ENCODE data around the gene AKT3. TPM values are rescaled to one million over a fixed set of nuclear protein-coding genes. Genes with fewer than 3 reads are reported as not detected.

Gene AKT3
- total and polyA plus RNA-seq, 8 donors, result 5.5 to 100 (median 13.8) TPM

DNA sequence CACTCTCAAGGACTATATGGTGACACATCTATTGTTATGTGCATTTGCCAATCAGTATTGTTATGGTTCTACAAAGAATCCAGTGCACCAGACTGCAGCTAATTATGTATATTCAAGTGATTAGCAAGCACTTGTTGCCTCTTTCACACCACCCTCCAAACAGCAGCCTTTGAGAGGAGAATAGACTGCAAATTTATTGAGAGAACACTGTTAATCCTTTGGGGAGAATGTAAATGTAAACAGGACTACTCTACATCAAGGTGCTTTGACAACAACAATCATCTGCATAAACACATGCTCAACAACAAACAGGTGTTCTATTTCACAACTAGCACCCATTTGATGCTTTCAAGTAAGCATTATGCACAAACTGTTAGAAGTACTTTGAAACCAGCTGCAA, 117.4 kb downstream of the AKT3 start:
- intact Hi-C loops (cut with DNase I; ENCODE audit: low total_unique reads), result no loop called here
- Histone ChIP-seq H3K4me1 (peaks cover 0 to 23% (median 14%) of the 10 kb centered on the region in 4 donors), H3K27ac (no peak overlapping the region)

DNA sequence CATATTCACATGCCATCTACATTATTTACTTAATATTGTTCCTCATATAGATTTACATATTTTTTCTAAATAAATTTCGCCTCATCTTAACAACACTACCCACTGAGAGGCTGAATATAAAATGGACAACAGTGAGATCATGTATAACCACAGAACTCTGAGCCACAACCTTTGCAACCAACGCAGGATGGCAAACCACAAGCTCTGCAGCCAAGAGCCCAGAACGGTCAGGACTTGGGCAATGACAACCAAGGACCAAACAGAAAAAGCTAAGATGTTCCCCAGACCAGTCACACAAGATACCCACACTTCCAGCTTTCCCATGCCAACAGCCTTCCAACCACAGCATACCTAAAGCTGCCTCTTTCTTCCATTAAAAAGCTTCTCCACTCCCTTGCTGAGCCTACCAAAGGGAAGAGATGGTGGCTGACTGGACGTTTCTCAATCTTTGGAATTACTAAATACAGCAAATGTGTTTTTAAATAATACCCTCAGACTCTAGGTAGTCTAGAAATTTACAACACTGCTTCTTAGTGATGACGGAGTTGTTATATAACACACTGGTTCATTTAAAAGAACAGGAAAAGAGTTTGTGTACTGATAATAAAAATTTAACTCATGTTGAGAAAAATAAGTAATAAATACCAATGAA, 117.9 kb downstream of the AKT3 start:
- H3K9me3 ChIP-seq, result no peaks in the 10 kb centered on the region
- no peaks in the 10 kb centered on the region for H3K36me3 ChIP-seq
- H3K4me3 ChIP-seq, result no peak overlapping the region
- peak overlapping the region in 3 of 5 donors; percentile 1 to 73 (median 22) for H3K27ac ChIP-seq
- intact Hi-C loops (cut with DNase I; ENCODE audit: low total_unique reads), result no loop called here
- no peaks in the 10 kb centered on the region for H3K27me3 ChIP-seq
- 71 to 80% (median 77%) methylated on average over 5 of the region's 5 CpGs for WGBS, 5 donors
- H3K4me1 ChIP-seq, result peaks cover 0 to 24% (median 14%) of the 10 kb centered on the region in 4 donors
- DNase-seq, result no peak
- TF ChIP-seq, protein P1, sequence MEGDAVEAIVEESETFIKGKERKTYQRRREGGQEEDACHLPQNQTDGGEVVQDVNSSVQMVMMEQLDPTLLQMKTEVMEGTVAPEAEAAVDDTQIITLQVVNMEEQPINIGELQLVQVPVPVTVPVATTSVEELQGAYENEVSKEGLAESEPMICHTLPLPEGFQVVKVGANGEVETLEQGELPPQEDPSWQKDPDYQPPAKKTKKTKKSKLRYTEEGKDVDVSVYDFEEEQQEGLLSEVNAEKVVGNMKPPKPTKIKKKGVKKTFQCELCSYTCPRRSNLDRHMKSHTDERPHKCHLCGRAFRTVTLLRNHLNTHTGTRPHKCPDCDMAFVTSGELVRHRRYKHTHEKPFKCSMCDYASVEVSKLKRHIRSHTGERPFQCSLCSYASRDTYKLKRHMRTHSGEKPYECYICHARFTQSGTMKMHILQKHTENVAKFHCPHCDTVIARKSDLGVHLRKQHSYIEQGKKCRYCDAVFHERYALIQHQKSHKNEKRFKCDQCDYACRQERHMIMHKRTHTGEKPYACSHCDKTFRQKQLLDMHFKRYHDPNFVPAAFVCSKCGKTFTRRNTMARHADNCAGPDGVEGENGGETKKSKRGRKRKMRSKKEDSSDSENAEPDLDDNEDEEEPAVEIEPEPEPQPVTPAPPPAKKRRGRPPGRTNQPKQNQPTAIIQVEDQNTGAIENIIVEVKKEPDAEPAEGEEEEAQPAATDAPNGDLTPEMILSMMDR (IDR thresholded peaks at IDR 0.05), result no peak
- TF ChIP-seq POLR2AphosphoS5 (IDR thresholded peaks at IDR 0.05) (no peak), POLR2A (IDR thresholded peaks at IDR 0.05) (no peak), EP300 (IDR thresholded peaks at IDR 0.05) (no peak)

More for the DNA sequence above, 117.4 kb downstream of the AKT3 start:
- Histone ChIP-seq H3K9me3 (no peaks in the 10 kb centered on the region), H3K36me3 (no peaks in the 10 kb centered on the region), H3K27me3 (no peaks in the 10 kb centered on the region), H3K4me3 (no peak overlapping the region)
- TF ChIP-seq POLR2A (IDR thresholded peaks at IDR 0.05), result no peak
- TF ChIP-seq POLR2AphosphoS5 (IDR thresholded peaks at IDR 0.05), result no peak
- no peak for TF ChIP-seq EP300 (IDR thresholded peaks at IDR 0.05)
- TF ChIP-seq, protein P1 (IDR thresholded peaks at IDR 0.05), result no peak
- DNase-seq, result no peak

DNA sequence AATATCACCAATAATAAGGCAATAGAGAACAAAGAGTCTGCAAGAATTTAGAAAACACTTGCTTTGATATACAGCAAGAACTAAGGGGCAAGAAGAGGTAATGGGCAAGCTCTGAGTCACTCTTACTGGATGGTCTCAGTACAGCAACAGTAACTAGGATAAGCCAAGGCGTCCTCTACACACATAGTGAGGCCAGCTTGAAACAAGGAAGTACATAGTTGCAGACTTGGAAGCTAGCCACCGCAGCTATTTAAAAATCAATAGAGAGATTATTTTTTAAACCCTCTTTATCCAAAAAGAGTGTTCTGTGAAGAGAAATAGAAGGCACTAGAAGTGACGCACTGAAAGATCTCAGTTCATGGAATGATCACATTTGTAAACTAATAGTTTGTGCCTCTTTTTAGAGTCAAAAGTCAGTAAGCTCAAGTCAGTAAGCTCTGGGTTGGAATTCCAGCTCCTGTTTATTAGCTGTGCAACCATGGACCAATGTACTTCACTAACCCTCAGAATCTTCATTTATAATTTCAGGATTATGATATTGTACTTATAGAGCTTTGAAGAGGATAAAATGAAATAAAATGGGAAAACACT, 118.6 kb downstream of the AKT3 start:
- intact Hi-C loops (cut with DNase I; ENCODE audit: low total_unique reads), result no loop called here
- no peaks in the 10 kb centered on the region for H3K27me3 ChIP-seq
- H3K4me3 ChIP-seq, result no peak overlapping the region
- DNase-seq, result peak; percentile 43 to 84
- no peaks in the 10 kb centered on the region for H3K9me3 ChIP-seq
- peak overlapping the region in 3 of 5 donors; percentile 1 to 73 (median 22) for H3K27ac ChIP-seq
- TF ChIP-seq POLR2A (IDR thresholded peaks at IDR 0.05) (no peak), POLR2AphosphoS5 (IDR thresholded peaks at IDR 0.05) (peak in 1 of 3 donors; percentile 43)
- H3K4me1 ChIP-seq, result peaks cover 0 to 31% (median 14%) of the 10 kb centered on the region in 4 donors
- H3K36me3 ChIP-seq, result no peaks in the 10 kb centered on the region
- 15 to 26% (median 18%) methylated on average over 3 of the region's 3 CpGs for WGBS, 5 donors

DNA sequence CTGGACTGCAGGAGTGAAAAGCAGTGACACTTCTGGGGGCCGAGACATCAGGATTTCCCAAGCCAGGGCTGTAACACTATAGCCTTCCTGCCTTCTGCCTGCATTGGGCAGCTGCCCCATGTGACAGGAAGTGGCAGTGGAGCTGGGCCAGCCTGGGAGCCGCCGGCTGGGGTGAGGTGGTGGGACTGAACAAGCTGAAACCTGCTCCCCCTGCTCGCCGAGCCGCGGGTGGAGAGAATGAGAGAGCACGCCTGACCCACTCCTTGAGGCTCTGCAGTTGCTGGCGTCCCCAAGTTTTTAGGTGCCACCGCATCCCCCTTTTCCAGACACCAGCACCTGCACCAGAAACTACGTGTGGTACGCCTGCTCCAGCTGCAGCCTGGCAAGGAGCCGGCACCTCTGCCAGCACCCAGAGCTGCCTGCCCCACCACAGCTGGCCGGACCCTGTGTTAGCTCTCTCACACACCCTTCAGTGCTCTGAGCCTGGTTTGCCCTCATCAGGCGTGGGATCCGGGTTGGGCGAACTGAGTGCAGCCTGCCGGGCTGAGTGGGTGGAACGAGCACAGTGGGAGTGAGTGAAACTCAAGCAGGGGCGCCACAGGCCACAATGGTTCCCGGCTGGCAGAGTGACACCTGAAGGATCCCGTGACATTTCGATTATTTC, 119.4 kb downstream of the AKT3 start:
- intact Hi-C loops (cut with DNase I; ENCODE audit: low total_unique reads), result no loop called here
- 87 to 98% (median 92%) methylated on average over 6 to 23 of the region's 23 CpGs for WGBS, 5 donors
- Histone ChIP-seq H3K27me3 (no peaks in the 10 kb centered on the region), H3K9me3 (no peaks in the 10 kb centered on the region), H3K4me1 (peaks cover 0 to 32% (median 14%) of the 10 kb centered on the region in 4 donors), H3K4me3 (no peak overlapping the region), H3K36me3 (no peaks in the 10 kb centered on the region), H3K27ac (peak overlapping the region in 2 of 5 donors; percentile 9 to 73)
- DNase-seq, result peak in 1 of 2 donors; percentile 25
- TF ChIP-seq POLR2AphosphoS5 (IDR thresholded peaks at IDR 0.05) (no peak), EP300 (IDR thresholded peaks at IDR 0.05) (no peak), POLR2A (IDR thresholded peaks at IDR 0.05) (no peak)
- TF ChIP-seq, protein P1 (IDR thresholded peaks at IDR 0.05), result no peak
